NB4 (cell line): ENCODE data around the gene ENAH.

Experiments
- CTCF ChIP-seq: IDR thresholded peaks from one replicate; pipeline ENCODE4 v1.5.1; 2012; ENCODE audit warnings: low read depth, low read length
- MAX ChIP-seq: IDR thresholded peaks from 2 replicates; pipeline ENCODE4 v1.6.1; 2011; ENCODE audit warnings: low read depth, low read length
- MYC ChIP-seq: IDR thresholded peaks from 2 replicates; pipeline ENCODE4 v1.6.1; 2011; ENCODE audit warnings: low read depth, low read length
- POLR2A ChIP-seq: IDR thresholded peaks from 2 replicates; pipeline ENCODE4 v1.6.1; 2011; ENCODE audit warnings: mild to moderate bottlenecking; ENCODE audit not compliant: insufficient read length; ENCODE audit errors: extremely low read depth

GRCh38 chr1:225481738-225482137 lies 171.2 kb downstream of the ENAH start:
- TF ChIP-seq CTCF (no peak), MYC (no peak), POLR2A (no peak), MAX (no peak)
